ENCODE results near the gene EIF2A.

DNA sequence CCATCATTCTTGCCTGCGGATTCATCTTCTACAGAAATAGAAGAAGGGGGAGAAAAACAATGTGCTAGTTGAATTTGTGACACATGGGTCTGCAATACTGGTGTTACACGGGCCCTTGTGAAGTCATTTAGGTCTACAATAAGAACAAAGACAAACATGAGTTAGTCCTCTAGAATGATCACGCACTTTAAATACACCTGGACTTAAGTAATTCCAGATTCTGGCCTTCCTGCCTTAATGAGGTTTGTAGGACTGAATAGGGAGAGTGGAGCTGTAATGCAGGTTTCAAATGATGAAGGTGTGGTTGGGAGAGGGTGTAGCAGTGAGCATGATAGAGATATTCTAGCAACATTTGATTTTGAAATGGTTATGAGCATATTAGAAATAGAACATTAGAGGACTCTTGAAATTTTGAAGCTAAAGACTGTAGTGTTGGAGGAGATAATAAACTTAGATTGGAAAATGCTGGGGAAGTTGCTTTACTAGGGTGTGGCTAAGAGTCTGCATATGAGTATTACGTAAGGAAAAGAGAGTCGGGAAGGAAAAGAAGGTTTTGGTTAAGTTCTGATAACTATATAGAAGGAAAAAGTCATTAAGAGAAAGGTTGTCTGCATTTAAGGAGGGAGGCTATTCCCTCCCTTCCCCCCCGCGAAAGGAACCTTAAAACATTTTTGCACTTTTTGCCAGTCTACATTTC lies 606 bp downstream of the EIF2A start:
- TF ChIP-seq CTCF (IDR thresholded peaks at IDR 0.05) (no peak), POLR2A (IDR thresholded peaks at IDR 0.05) (no peak)

Data from heart left ventricle (tissue), 13 donors.